NT2/D1 (cell line): ENCODE measurements around the gene CILP2.
A peak's percentile ranks its signal among the peaks of the same experiment; 100 is the strongest.

ENCODE experiments used
- DNase-seq: peaks from one replicate; pipeline ENCODE4 v3.0.0-alpha.2; 2011; ENCODE audit warnings: low read depth, low spot score
- H3K27me3 ChIP-seq: 2 replicates; pipeline ENCODE4 v1.6.0; 2011; ENCODE audit warnings: mild to moderate bottlenecking; ENCODE audit not compliant: insufficient read length, insufficient read depth
- H3K36me3 ChIP-seq: 2 replicates; pipeline ENCODE4 v1.6.1; 2011; ENCODE audit warnings: mild to moderate bottlenecking, low read length, mixed read lengths; ENCODE audit not compliant: insufficient read depth, insufficient read length
- H3K4me1 ChIP-seq: 2 replicates; pipeline ENCODE4 v1.5.1; 2011; ENCODE audit not compliant: insufficient read depth, insufficient read length
- H3K4me3 ChIP-seq: 2 replicates; pipeline ENCODE4 v1.5.1; 2011; ENCODE audit warnings: low read depth; ENCODE audit not compliant: insufficient read length
- H3K9ac ChIP-seq: 2 replicates; pipeline ENCODE4 v1.6.0; 2011; ENCODE audit warnings: low read depth; ENCODE audit not compliant: insufficient read length
- H3K9me3 ChIP-seq: 2 replicates; pipeline ENCODE4 v1.5.1; 2011; ENCODE audit warnings: mild to moderate bottlenecking, low read length; ENCODE audit not compliant: insufficient read depth
- SUZ12 ChIP-seq: IDR thresholded peaks from 2 replicates; pipeline ENCODE4 v1.6.1; 2011; ENCODE audit not compliant: insufficient read length, insufficient read depth; ENCODE audit errors: extremely low read depth
- YY1 ChIP-seq: IDR thresholded peaks from 2 replicates; pipeline ENCODE4 v1.6.1; 2011; ENCODE audit not compliant: insufficient read length, insufficient read depth
- ZNF274 ChIP-seq: IDR thresholded peaks from 2 replicates; pipeline ENCODE4 v1.6.1; 2011; ENCODE audit warnings: mild to moderate bottlenecking, low read depth, low read length

Gene CILP2

GRCh38 chr19:19544257-19544953 is 6.3 kb downstream of the CILP2 start:
- TF ChIP-seq ZNF274 = no peak
- no peak for TF ChIP-seq YY1
- no peak for TF ChIP-seq SUZ12
- H3K27me3 ChIP-seq = peaks cover 7% of the 10 kb centered on the region
- H3K36me3 ChIP-seq = peaks cover 42% of the 10 kb centered on the region

GRCh38 chr19:19544954-19545591 is 7.0 kb downstream of the CILP2 start:
- Histone ChIP-seq H3K4me1 (peaks cover 30% of the 10 kb centered on the region), H3K4me3 (no peak overlapping the region), H3K36me3 (peaks cover 42% of the 10 kb centered on the region), H3K9ac (no peak overlapping the region), H3K9me3 (no peaks in the 10 kb centered on the region), H3K27me3 (peaks cover 4% of the 10 kb centered on the region)
- DNase-seq = no peak
- TF ChIP-seq ZNF274 (no peak), YY1 (no peak)

More at GRCh38 chr19:19544257-19544953, 6.3 kb downstream of the CILP2 start:
- no peaks in the 10 kb centered on the region for H3K9me3 ChIP-seq
- peaks cover 31% of the 10 kb centered on the region for H3K4me1 ChIP-seq
- no peak for DNase-seq
- no peak overlapping the region for H3K4me3 ChIP-seq
- H3K9ac ChIP-seq = no peak overlapping the region

GRCh38 chr19:19545707-19546106 is 7.6 kb downstream of the CILP2 start:
- DNase-seq = no peak
- no peak overlapping the region for H3K4me3 ChIP-seq
- H3K9ac ChIP-seq = no peak overlapping the region
- H3K4me1 ChIP-seq = peaks cover 30% of the 10 kb centered on the region
- peaks cover 1% of the 10 kb centered on the region for H3K27me3 ChIP-seq
- no peaks in the 10 kb centered on the region for H3K9me3 ChIP-seq
- TF ChIP-seq ZNF274 = no peak
- H3K36me3 ChIP-seq = peaks cover 42% of the 10 kb centered on the region

- Histone ChIP-seq H3K27me3 (no peaks in the 10 kb centered on the region), H3K4me1 (peaks cover 29% of the 10 kb centered on the region), H3K4me3 (no peak overlapping the region), H3K9me3 (no peaks in the 10 kb centered on the region), H3K36me3 (peaks cover 42% of the 10 kb centered on the region), H3K9ac (peak overlapping the region; percentile 21)
- TF ChIP-seq SUZ12 (no peak), ZNF274 (no peak), YY1 (no peak)
- DNase-seq = no peak
Observed at GRCh38 chr19:19546751-19547162, 8.7 kb downstream of the CILP2 start.

GRCh38 chr19:19547674-19548336 is 9.7 kb downstream of the CILP2 start:
- Histone ChIP-seq H3K9me3 (no peaks in the 10 kb centered on the region), H3K4me1 (peaks cover 34% of the 10 kb centered on the region), H3K27me3 (no peaks in the 10 kb centered on the region), H3K4me3 (no peak overlapping the region), H3K9ac (peak overlapping the region; percentile 58), H3K36me3 (peaks cover 39% of the 10 kb centered on the region)
- DNase-seq = no peak
- TF ChIP-seq SUZ12 = no peak
- TF ChIP-seq YY1 = no peak
- no peak for TF ChIP-seq ZNF274

- Histone ChIP-seq H3K9ac (no peak overlapping the region), H3K9me3 (no peaks in the 10 kb centered on the region), H3K36me3 (peaks cover 26% of the 10 kb centered on the region), H3K4me3 (no peak overlapping the region), H3K27me3 (no peaks in the 10 kb centered on the region), H3K4me1 (peaks cover 34% of the 10 kb centered on the region)
- TF ChIP-seq YY1 (no peak), SUZ12 (no peak), ZNF274 (no peak)
- no peak for DNase-seq
Observed at GRCh38 chr19:19548915-19549759, 11.1 kb downstream of the CILP2 start.
